Endothelial cell of umbilical vein (primary cell): ENCODE data around the gene KY. TPM values are rescaled to one million over a fixed set of nuclear protein-coding genes. Genes with fewer than 3 reads are reported as not detected.

Source experiments
- BruUV-seq: library from RNA; stranded (reverse); fragments of 400-500 nt; replicated peaks from 2 replicates; lab custom pipeline; 2021; lab: Mats Ljungman, UMichigan
- CTCF ChIA-PET: fragments of 300-600, 350-600 bp; sonication (Branson Sonifier 250); formaldehyde crosslinking; loops from one replicate; lab custom pipeline; 2021; ENCODE audit warnings: antibody characterized with exemption, inconsistent platforms; lab: Charles Lee
- POLR2A ChIA-PET: fragments of 300-600, 350-600 bp; sonication (Branson Sonifier 250); formaldehyde crosslinking; loops from one replicate; lab custom pipeline; 2021; ENCODE audit warnings: antibody characterized with exemption, inconsistent platforms; lab: Charles Lee
- DNase-seq: peaks from one replicate; pipeline ENCODE4 v3.0.0-alpha.2; 2011; ENCODE audit warnings: low read depth, low spot score
- FAIRE-seq: peaks from 2 replicates; lab custom pipeline; 2011; peaks lifted over from hg19 to GRCh38; lab: Jason Lieb, UNC
- H2AFZ ChIP-seq: 2 replicates; pipeline ENCODE4 v1.6.0; 2012; ENCODE audit warnings: low read depth, low read length, control low read depth, inconsistent platforms
- H3K27ac ChIP-seq: 2 replicates; pipeline ENCODE4 v1.5.1; 2011; ENCODE audit warnings: low read depth, mild to moderate bottlenecking, control low read depth, low read length, moderate library complexity; ENCODE audit not compliant: insufficient read depth
- H3K27me3 ChIP-seq, 2 experiments: 2 replicates each; pipeline versions ENCODE4 v1.6.0 to v1.6.1; 2011; ENCODE audit warnings: low read length in 2 of 2, mixed read lengths in 1 of 2; ENCODE audit not compliant: control insufficient read depth in 2 of 2, insufficient read depth in 2 of 2
- H3K36me3 ChIP-seq, 2 experiments: 2 replicates in 1 of 2; 3 replicates in 1 of 2; pipeline ENCODE4 v1.5.1; 2011; ENCODE audit warnings: low read length in 2 of 2, mild to moderate bottlenecking in 1 of 2, moderate library complexity in 1 of 2; ENCODE audit not compliant: control insufficient read depth in 2 of 2, insufficient read depth in 2 of 2; ENCODE audit errors: extremely low read depth in 1 of 2
- H3K4me1 ChIP-seq: 3 replicates; pipeline ENCODE4 v1.5.1; 2011; ENCODE audit warnings: mild to moderate bottlenecking, low read length; ENCODE audit not compliant: control insufficient read depth, insufficient read depth; ENCODE audit errors: extremely low read depth
- H3K4me2 ChIP-seq: 2 replicates; pipeline ENCODE4 v1.6.1; 2011; ENCODE audit warnings: low read length, control low read depth, mixed read lengths; ENCODE audit not compliant: insufficient read depth
- H3K4me3 ChIP-seq, 3 experiments: fragments of 200-600 bp in 1 of 3; sonication (generic), shearing (Covaris generic) in 1 of 3; replicated peaks in 1 of 3; 2 replicates each; pipeline ENCODE4 v1.5.1; 2011 to 2016; ENCODE audit warnings: control low read depth in 3 of 3, low read length in 3 of 3, mild to moderate bottlenecking in 2 of 3, inconsistent platforms in 1 of 3, low read depth in 1 of 3, moderate library complexity in 1 of 3; ENCODE audit not compliant: insufficient read depth in 1 of 3
- H3K79me2 ChIP-seq: 2 replicates; pipeline ENCODE4 v1.6.0; 2012; ENCODE audit warnings: low read length, inconsistent platforms; ENCODE audit not compliant: control insufficient read depth, insufficient read depth
- H3K9ac ChIP-seq: replicated peaks from 2 replicates; pipeline ENCODE3; 2011; ENCODE audit warnings: low read length, control low read depth; ENCODE audit not compliant: insufficient read depth; ENCODE audit errors: extremely low read depth
- H3K9me1 ChIP-seq: replicated peaks from 3 replicates; pipeline ENCODE4 v1.6.0; 2011; ENCODE audit warnings: mild to moderate bottlenecking, low read length; ENCODE audit not compliant: control insufficient read depth, insufficient read depth; ENCODE audit errors: extremely low read depth
- H3K9me3 ChIP-seq: replicated peaks from 2 replicates; pipeline ENCODE4 v1.5.1; 2012; ENCODE audit warnings: low read length, inconsistent platforms; ENCODE audit not compliant: control insufficient read depth, insufficient read depth
- H4K20me1 ChIP-seq: replicated peaks from 2 replicates; pipeline ENCODE3; 2011; ENCODE audit warnings: mild to moderate bottlenecking, low read length; ENCODE audit not compliant: control insufficient read depth, insufficient read depth; ENCODE audit errors: extremely low read depth
- EZH2 ChIP-seq: IDR thresholded peaks from 2 replicates; pipeline ENCODE4 v1.6.1; 2012; ENCODE audit warnings: borderline replicate concordance, low read depth, mild to moderate bottlenecking, moderate library complexity, low read length, inconsistent platforms; ENCODE audit not compliant: severe bottlenecking
- FOS ChIP-seq: IDR thresholded peaks from 2 replicates; pipeline ENCODE4 v1.6.1; 2011; ENCODE audit warnings: mild to moderate bottlenecking, low read length, moderate library complexity, borderline replicate concordance; ENCODE audit not compliant: insufficient read depth
- JUN ChIP-seq: IDR thresholded peaks from 2 replicates; pipeline ENCODE4 v1.6.1; 2011; ENCODE audit warnings: borderline replicate concordance, low read depth; ENCODE audit not compliant: insufficient read length, insufficient read depth
- MYC ChIP-seq: IDR thresholded peaks from one replicate; pipeline ENCODE4 v1.6.1; 2011; ENCODE audit warnings: mild to moderate bottlenecking, low read depth, low read length
- POLR2A ChIP-seq: IDR thresholded peaks from 2 replicates; pipeline ENCODE4 v1.6.1; 2012; ENCODE audit warnings: low read depth, mild to moderate bottlenecking, control low read depth, low read length
- POLR2AphosphoS5 ChIP-seq: IDR thresholded peaks from 2 replicates; pipeline ENCODE4 v1.6.1; 2012; ENCODE audit warnings: low read depth, mild to moderate bottlenecking, control low read depth, low read length, moderate library complexity; ENCODE audit not compliant: insufficient read depth
- dilution Hi-C: fragments of 300-500 bp; cut with MboI; formaldehyde crosslinking; loops from one replicate; pipeline ENCODE4 v1.15.0; 2019; ENCODE audit warnings: low sequenced_read_pairs; ENCODE audit not compliant: extremely low pct_ligation_motif_present
- intact Hi-C: fragments of 100-400 bp; cut with micrococcal nuclease; formaldehyde crosslinking; loops from one replicate; pipeline ENCODE4 v1.10.0; 2022
- polyA plus RNA-seq, 4 experiments: library from polyadenylated mRNA; depleted of rRNA in 3 of 4; stranded (reverse) in 3 of 4; unstranded in 1 of 4; fragments of >200 nt; gene quantifications; 2 replicates each; pipeline versions ENCODE4 v1.2.1 to v1.2.3, GENCODE V29; 2011 to 2012; ENCODE audit warnings: missing spikeins in 1 of 4
- total RNA-seq: library from RNA; stranded (reverse); gene quantifications from 2 replicates; pipeline ENCODE4 v1.2.3, GENCODE V29; 2021
- TF ChIP-seq, protein P1 (sequence below): IDR thresholded peaks from 2 replicates; pipeline ENCODE4 v1.6.1; 2011; ENCODE audit not compliant: insufficient read depth, insufficient read length

Gene KY
- total and polyA plus RNA-seq, 2 donors (not counting 3 experiments of a cell fraction or from before 2014, with no cell fraction given), result not detected

- no peak overlapping the region for H2AFZ ChIP-seq
- CTCF ChIA-PET, result interaction anchor here (1.0 to 1.5 kb wide), 2 partner anchors 33 to 148 kb away, joined by 3 to 5 read pairs; no protein-coding TSS in a partner anchor
- POLR2A ChIA-PET, result no interaction called here
- no peak overlapping the region for H3K4me2 ChIP-seq
- H3K9me3 ChIP-seq, result no peaks in the 10 kb centered on the region
- no TSS peak for BruUV-seq
- no peaks in the 10 kb centered on the region for H3K4me1 ChIP-seq
- TF ChIP-seq FOS (no peak), JUN (no peak), MYC (no peak), POLR2AphosphoS5 (no peak), EZH2 (no peak), POLR2A (no peak)
- TF ChIP-seq, protein P1, sequence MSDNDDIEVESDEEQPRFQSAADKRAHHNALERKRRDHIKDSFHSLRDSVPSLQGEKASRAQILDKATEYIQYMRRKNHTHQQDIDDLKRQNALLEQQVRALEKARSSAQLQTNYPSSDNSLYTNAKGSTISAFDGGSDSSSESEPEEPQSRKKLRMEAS, result no peak
- H3K9ac ChIP-seq, result no peak overlapping the region
- H3K36me3 ChIP-seq, result no peaks in the 10 kb centered on the region
- H3K9me1 ChIP-seq, result no peaks in the 10 kb centered on the region
- H3K27ac ChIP-seq, result no peak overlapping the region
- dilution Hi-C loops (no loop called here), intact Hi-C loops (no loop called here)
- no peaks in the 10 kb centered on the region for H3K27me3 ChIP-seq
- FAIRE-seq (no peak), DNase-seq (no peak)
- no peaks in the 10 kb centered on the region for H3K79me2 ChIP-seq
- no peak overlapping the region for H3K4me3 ChIP-seq
- H4K20me1 ChIP-seq, result no peaks in the 10 kb centered on the region
Observed at GRCh38 chr3:134607054-134608022, 43.5 kb downstream of the KY start.
